CD4-positive, alpha-beta T cell treated with Interleukin-6 at 100 ng/mL for 8 hours (primary cell): ENCODE measurements around the gene KDM4B.

Experiments used
- DNase-seq: peaks from one replicate; pipeline ENCODE4 v3.0.0-alpha.2; 2020; ENCODE audit warnings: mixed read lengths, low spot score

KDM4B gene

DNA sequence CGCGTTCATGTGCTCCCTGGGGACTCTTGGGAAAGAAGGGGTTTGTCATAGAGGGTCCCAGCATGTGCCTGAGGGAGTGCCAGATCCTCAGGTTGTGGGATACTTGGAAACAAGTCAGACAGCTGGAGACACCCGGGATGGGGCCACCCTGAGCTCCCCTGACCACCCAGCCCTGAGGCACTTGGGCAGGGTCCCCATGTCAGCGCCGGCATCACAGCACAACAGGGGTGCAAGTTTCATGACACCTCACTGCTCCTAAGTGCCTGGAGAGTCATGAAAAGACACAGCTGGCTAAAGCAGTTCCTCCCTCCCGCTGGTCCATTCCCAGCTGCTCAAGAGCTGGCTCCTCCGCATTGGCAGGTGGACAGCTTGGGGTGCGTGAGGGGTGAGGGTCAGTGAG is 102.7 kb downstream of the KDM4B start:
- no peak for DNase-seq

DNA sequence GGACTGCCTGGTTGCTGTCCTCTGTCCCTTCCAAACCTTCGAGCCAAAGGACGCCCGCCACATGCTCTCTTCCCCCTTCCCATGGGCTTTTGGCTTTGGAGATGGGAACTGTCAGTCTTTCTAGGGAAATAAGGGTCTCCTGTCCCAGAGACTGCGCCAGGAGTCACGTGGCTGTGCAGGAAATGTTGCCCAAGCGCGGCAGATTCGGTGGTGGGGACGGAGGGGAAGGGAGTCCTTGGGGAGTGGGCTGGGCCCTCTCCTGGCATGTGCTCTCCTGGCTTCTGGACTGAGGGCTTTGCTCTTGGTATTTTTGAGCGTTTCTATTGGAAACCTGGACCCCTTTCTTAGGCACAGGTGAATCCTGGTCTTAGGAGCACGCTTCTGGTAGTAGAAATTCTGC is 103.2 kb downstream of the KDM4B start:
- DNase-seq: no peak

DNA sequence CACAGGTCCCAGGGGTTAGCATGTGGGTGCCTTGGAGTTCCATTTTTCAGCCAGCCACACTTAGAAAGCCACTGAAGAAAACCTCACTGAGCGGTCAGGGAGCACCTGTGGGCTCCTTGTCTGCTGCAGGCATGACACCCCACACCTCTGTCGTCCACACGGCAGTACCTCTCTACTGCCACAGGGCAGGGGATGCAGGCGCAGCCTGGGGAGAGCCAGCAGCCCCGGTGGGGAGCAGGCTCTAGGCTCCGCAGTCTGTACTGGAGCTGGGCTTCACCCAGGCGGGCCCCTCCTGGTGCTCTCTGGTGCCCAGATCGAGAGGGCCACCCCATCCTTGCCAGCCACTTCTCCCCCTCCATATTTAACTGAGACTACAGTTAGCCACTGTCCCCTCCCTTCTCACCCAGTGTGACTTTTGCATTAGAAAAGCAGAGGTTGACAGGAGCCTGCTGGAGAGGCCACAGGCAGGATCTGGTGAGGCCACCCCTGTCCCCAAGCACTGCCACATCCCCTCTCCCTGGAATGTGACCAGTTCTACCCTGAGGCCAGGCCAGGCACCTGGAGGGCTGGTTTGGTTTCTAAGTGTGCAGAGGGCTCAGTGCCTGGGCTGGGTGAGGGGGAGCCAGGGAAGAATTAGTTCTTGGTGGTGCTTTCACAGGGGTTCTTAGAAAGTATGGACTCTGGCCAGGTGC is 104.4 kb downstream of the KDM4B start:
- no peak for DNase-seq

GRCh38 chr19:5074407-5074806 is 105.5 kb downstream of the KDM4B start:
- no peak for DNase-seq

DNA sequence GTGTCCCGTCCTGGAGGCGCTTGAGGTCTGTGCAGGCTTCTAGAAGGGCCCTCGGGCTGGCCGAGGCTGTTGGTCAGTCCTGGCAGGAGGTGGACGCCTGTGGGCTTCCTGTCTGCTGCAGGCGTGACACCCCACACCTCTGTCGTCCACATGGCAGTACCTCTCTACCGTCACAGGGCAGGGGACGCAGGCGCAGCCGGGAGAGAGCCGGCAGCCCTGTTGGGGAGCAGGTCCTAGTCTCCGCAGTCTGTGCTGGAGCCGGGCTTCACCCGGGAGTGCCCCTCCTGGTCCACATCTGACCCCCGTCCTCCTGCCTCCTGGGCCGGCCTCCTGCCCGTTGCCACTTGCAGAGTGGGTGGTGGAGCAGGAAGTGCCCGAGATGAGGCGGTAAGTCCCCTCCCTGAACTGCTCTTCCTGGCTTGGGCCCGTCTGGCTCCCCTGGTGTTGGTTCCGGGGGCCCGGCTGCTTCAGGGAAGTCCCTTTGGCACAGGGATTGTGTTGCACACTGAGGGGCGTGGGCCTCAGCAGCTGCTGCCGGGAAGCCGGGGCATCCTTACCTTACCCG is 106.0 kb downstream of the KDM4B start:
- no peak for DNase-seq

DNA sequence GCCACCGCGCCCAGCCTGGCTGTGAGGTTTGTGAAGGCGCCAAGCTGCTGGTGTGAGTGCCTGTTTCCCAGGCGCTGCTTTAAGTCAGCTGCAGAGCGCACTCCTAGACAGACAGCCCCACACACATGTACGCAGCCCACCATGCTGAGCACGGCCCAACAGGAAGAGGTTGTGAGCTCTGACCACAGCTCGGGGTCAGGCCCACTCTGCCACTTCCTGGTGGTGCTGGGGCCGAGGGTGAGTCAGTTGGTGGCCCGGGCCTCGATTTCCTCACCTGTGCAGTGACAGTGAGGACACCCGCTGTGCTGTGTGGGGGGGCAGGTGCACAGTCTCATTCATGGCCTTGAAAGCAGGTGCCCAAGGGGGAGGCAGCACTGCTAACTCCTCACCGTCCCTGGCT is 106.7 kb downstream of the KDM4B start:
- DNase-seq: no peak

- no peak for DNase-seq
These were observed 107.7 kb downstream of the KDM4B start for GRCh38 chr19:5076440-5077208.

GRCh38 chr19:5077209-5077515 is 108.2 kb downstream of the KDM4B start:
- DNase-seq: no peak

DNA sequence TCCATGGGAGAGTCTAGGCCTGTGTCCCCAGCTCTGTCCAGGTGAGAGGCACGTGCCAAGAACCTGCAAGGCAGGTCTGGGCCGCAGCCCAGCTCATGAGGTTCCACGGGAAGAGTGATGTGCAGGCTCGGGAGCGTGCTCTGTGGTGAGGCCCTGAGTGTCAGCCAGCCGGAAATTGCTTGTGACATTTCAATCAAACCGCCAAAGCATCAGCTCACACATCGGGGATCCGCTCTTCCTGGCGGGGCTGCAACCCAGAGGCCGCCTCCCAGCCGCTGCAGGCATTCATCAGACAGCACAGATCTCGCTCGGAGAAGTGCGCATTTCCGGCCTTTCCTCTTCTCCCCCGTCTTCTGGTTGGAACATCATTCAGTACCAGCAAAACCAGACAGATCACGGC is 109.3 kb downstream of the KDM4B start:
- no peak for DNase-seq

DNA sequence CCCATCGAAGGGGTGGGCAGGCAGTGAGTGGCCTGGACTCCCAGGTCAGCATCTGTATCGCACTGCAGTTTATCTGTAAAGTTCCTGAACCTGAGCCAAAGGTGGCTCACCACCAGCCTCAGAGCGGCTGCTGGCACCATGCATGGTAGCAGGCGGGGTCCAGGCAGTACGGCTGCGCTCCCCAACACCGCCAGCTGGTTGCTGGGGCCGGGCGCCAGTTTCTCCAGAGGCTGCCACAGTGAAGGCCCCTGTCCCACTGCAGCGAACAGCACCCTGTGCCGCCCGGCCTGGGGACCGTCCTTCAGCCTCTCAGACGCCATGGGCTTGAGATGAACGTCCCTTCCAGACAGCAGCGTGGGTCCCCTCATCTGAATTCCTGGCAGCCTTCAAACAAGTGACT is 109.8 kb downstream of the KDM4B start:
- no peak for DNase-seq

DNA sequence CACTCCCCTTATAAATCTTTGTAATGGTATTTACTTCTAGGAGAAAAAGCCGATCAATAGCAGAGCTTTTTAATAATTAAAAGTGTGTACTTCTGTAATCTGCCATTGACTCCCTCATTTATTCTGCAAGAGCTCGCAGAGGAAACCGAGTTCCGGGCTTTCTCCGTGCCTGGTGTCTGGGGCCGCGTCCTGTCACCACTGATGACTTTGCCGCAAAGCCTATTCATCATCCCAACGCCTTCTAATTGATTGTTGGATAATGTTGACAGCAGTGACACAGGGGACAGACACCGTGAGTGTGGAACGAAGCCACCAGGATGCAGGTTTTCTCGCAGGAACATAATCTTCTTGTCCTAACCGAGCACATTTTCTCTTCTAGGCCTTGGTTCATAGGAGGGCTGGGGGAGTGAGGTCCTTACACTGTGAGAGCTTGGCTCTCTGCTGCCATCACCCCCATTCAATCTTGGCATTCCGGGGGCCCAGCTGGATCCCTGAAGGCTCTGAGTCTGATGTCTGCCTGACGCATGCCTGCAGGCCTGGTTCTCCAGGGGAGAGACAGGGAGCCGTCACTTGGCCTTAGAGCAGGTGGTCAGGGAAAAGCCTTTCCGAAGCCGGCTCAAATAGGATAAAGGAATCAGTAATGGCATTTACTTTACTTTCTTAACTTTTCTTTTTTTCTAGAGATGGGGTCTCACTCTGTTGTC is 110.3 kb downstream of the KDM4B start:
- no peak for DNase-seq

GRCh38 chr19:5080030-5080654 is 111.2 kb downstream of the KDM4B start:
- DNase-seq: no peak

DNA sequence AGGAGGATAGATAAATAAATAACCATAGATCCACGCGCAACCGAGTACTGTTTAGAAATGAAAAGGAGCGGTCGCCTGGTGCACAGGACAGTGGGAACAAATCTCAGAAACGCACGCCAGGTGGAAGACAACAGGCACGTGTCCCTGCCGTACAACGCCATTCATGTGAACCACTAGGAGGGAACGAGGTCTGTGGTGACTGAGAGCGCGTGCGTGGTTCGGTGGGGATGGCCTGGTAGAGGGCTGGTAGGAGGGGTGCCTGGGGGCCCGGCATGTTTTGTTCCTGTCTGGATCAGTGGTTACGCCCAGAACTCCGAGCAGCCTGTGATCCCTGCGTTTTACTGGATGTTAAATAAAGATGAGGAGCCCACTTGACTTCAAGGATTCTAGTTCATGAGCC is 111.9 kb downstream of the KDM4B start:
- no peak for DNase-seq

- DNase-seq: no peak
These were observed 112.7 kb downstream of the KDM4B start for GRCh38 chr19:5081443-5082161.

GRCh38 chr19:5083547-5083965 is 114.6 kb downstream of the KDM4B start:
- DNase-seq: no peak

DNA sequence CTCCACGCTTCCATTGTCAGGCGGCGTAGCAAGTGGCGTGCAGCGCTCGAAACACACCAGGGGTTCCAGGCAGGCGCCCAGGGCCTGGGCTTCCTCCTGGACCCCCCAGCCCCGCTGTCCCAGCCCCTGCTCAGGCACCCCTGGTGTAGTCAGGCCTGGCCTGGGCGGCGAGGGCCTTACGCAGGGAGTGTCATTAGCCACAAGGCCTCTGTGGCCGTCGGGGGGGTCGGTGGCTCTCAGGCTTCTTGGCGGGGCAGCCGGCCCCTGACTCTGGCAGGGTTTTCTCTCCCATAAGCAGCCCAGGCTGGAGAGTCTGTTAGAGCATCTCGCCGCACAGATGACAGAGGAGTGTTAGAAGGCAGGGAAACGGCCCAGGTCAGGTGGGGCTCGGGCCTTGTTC is 116.7 kb downstream of the KDM4B start:
- DNase-seq: no peak

GRCh38 chr19:5086230-5086629 is 117.3 kb downstream of the KDM4B start:
- DNase-seq: no peak

- DNase-seq: no peak
These were observed 118.0 kb downstream of the KDM4B start for GRCh38 chr19:5086725-5087439.

GRCh38 chr19:5089283-5089682 is 120.4 kb downstream of the KDM4B start:
- DNase-seq: no peak

DNA sequence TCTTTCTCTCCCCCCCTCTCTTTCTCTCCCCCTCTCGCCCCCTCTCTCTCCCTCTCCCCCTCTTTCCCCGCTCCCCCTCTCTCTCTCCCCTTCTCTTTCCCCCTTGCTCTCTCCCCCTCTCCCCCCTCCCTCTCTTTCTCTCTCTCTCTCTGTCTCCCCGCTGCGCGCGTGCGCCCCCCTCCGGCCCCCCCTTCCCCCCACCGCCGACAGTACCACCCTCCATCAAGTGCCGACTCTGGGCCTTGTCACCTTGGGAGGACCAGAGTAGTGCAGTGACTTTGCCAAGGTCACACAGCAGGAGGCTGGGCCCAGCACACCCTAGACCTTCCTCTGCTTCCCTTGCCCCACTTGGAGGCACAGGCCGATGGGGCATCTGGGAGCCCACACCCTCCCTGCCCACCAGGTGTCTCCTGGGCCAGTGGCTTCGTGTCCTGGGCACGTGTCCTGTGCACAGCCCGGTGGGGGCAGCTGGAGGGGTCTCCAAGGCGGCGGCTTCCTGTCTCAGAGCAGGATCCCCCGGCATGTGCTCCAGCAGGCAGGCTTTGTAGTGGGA is 121.6 kb downstream of the KDM4B start:
- DNase-seq: no peak
